Karpas-422 (cell line): ENCODE data around the gene MXRA7. TPM values are rescaled to one million over a fixed set of nuclear protein-coding genes. Genes with fewer than 3 reads are reported as not detected.
"Not testable (repeated sequence)": the region's sequence is repeated elsewhere in the genome, so short reads cannot be mapped to it uniquely, and the experiment has no call there.

Source experiments
- DNase-seq: peaks from one replicate; pipeline ENCODE4 v3.0.0-alpha.2; 2015
- H2AFZ ChIP-seq: fragments of 200-600 bp; sonication (generic); 2 replicates; pipeline ENCODE4 v1.6.1; 2014; ENCODE audit warnings: antibody characterized with exemption, low read length, mixed read lengths
- H3K27ac ChIP-seq: fragments of 200-600 bp; sonication (generic); 2 replicates; pipeline ENCODE4 v1.5.1; 2014; ENCODE audit warnings: mild to moderate bottlenecking, low read length, moderate library complexity
- H3K27me3 ChIP-seq: fragments of 200-600 bp; sonication (generic); 2 replicates; pipeline ENCODE4 v1.6.1; 2014; ENCODE audit warnings: low read length, mixed read lengths
- H3K36me3 ChIP-seq: fragments of 200-600 bp; sonication (generic); 2 replicates; pipeline ENCODE4 v1.6.1; 2014; ENCODE audit warnings: low read length, mixed read lengths; ENCODE audit not compliant: insufficient read depth
- H3K4me1 ChIP-seq: fragments of 200-600 bp; sonication (generic); 2 replicates; pipeline ENCODE4 v1.6.1; 2014; ENCODE audit warnings: mild to moderate bottlenecking, low read length, mixed read lengths
- H3K4me2 ChIP-seq: fragments of 200-600 bp; sonication (generic); 2 replicates; pipeline ENCODE4 v1.6.1; 2014; ENCODE audit warnings: low read length, low read depth, mild to moderate bottlenecking; ENCODE audit not compliant: poor library complexity, severe bottlenecking
- H3K4me3 ChIP-seq: fragments of 200-600 bp; sonication (generic); 2 replicates; pipeline ENCODE4 v1.5.1; 2014; ENCODE audit warnings: mild to moderate bottlenecking, antibody characterized with exemption, low read length, mixed read lengths
- H3K79me2 ChIP-seq: fragments of 200-600 bp; sonication (generic); 2 replicates; pipeline ENCODE4 v1.6.1; 2014; ENCODE audit warnings: mild to moderate bottlenecking, low read length, mixed read lengths
- H3K9ac ChIP-seq: fragments of 200-600 bp; sonication (generic); 2 replicates; pipeline ENCODE4 v1.6.0; 2014; ENCODE audit warnings: low read length
- H3K9me2 ChIP-seq: fragments of 200-600 bp; sonication (generic), shearing (Covaris generic); replicated peaks from 2 replicates; pipeline ENCODE4 v1.6.0; 2014; ENCODE audit warnings: mild to moderate bottlenecking, low read length, moderate library complexity; ENCODE audit not compliant: insufficient read depth
- H3K9me3 ChIP-seq: fragments of 300-700, 200-600 bp; sonication (generic); 2 replicates; pipeline ENCODE4 v1.6.1; 2014; ENCODE audit warnings: low read length, mixed read lengths
- H4K20me1 ChIP-seq: fragments of 200-600 bp; sonication (generic); 2 replicates; pipeline ENCODE4 v1.6.1; 2014; ENCODE audit warnings: mild to moderate bottlenecking, antibody characterized with exemption, low read length, low read depth; ENCODE audit not compliant: insufficient read depth
- total RNA-seq: library from RNA; depleted of rRNA; stranded (reverse); fragments of >200 nt; shearing (Covaris generic); gene quantifications from 2 replicates; pipeline ENCODE4 v1.2.3, GENCODE V29; 2014; ENCODE audit warnings: low replicate concordance

MXRA7 gene
- total RNA-seq, 1 experiment from 2014 or later = 0.45 TPM

- Histone ChIP-seq H2AFZ (no peak overlapping the region), H3K4me2 (no peak overlapping the region), H3K27ac (no peak overlapping the region), H4K20me1 (no peaks in the 10 kb centered on the region), H3K9me3 (no peaks in the 10 kb centered on the region), H3K4me3 (no peak overlapping the region), H3K36me3 (no peaks in the 10 kb centered on the region), H3K9ac (no peak overlapping the region), H3K79me2 (no peaks in the 10 kb centered on the region), H3K9me2 (no peaks in the 10 kb centered on the region), H3K27me3 (no peaks in the 10 kb centered on the region), H3K4me1 (peaks cover 4% of the 10 kb centered on the region; the same call in 1 of the 2 replicates)
- DNase-seq = no peak
Measured at GRCh38 chr17:76700617-76701470, 9.9 kb downstream of the MXRA7 start.

DNA sequence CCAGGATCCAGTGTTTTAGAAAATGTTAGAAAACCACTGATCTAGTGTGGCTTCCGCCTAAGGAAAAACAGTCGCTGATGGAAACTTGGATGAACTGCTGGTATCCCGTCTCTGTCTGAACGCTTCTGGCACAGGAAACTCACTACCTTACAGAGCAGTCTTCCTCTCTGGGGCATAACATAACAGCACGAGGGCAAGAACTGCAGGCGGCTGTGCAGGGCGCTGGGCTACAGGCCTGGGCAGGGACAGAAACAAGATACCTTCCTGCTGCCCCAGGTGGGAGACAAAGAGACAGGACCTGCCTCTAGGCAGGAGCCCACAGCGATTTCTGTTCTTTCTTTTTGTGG, 10.5 kb downstream of the MXRA7 start:
- no peak overlapping the region for H3K27ac ChIP-seq
- no peaks in the 10 kb centered on the region for H3K79me2 ChIP-seq
- H3K9me3 ChIP-seq = no peaks in the 10 kb centered on the region
- H2AFZ ChIP-seq = no peak overlapping the region
- H4K20me1 ChIP-seq = no peaks in the 10 kb centered on the region
- H3K36me3 ChIP-seq = no peaks in the 10 kb centered on the region
- H3K4me2 ChIP-seq = no peak overlapping the region
- H3K4me3 ChIP-seq = no peak overlapping the region
- no peaks in the 10 kb centered on the region for H3K27me3 ChIP-seq
- H3K9me2 ChIP-seq = no peaks in the 10 kb centered on the region
- DNase-seq = no peak
- H3K9ac ChIP-seq = no peak overlapping the region
- peaks cover 4% of the 10 kb centered on the region; the same call in 1 of the 2 replicates for H3K4me1 ChIP-seq

- H3K36me3 ChIP-seq, H3K79me2 ChIP-seq, H3K4me2 ChIP-seq, H3K27me3 ChIP-seq, DNase-seq, H3K4me3 ChIP-seq, H2AFZ ChIP-seq, H3K27ac ChIP-seq, H3K9me2 ChIP-seq, H3K9me3 ChIP-seq, H3K4me1 ChIP-seq, H3K9ac ChIP-seq, H4K20me1 ChIP-seq: not testable (repeated sequence)
Measured at GRCh38 chr17:76698466-76698977, 12.2 kb downstream of the MXRA7 start.

GRCh38 chr17:76697702-76698465, 12.9 kb downstream of the MXRA7 start:
- Histone ChIP-seq H3K4me2 (no peak overlapping the region), H3K27ac (no peak overlapping the region), H3K9me3 (no peaks in the 10 kb centered on the region), H3K79me2 (no peaks in the 10 kb centered on the region), H4K20me1 (no peaks in the 10 kb centered on the region), H3K36me3 (no peaks in the 10 kb centered on the region), H3K9me2 (no peaks in the 10 kb centered on the region), H3K4me1 (peaks cover 4% of the 10 kb centered on the region; the same call in 1 of the 2 replicates), H3K9ac (no peak overlapping the region), H3K4me3 (no peak overlapping the region), H3K27me3 (no peaks in the 10 kb centered on the region), H2AFZ (no peak overlapping the region)
- no peak for DNase-seq

DNA sequence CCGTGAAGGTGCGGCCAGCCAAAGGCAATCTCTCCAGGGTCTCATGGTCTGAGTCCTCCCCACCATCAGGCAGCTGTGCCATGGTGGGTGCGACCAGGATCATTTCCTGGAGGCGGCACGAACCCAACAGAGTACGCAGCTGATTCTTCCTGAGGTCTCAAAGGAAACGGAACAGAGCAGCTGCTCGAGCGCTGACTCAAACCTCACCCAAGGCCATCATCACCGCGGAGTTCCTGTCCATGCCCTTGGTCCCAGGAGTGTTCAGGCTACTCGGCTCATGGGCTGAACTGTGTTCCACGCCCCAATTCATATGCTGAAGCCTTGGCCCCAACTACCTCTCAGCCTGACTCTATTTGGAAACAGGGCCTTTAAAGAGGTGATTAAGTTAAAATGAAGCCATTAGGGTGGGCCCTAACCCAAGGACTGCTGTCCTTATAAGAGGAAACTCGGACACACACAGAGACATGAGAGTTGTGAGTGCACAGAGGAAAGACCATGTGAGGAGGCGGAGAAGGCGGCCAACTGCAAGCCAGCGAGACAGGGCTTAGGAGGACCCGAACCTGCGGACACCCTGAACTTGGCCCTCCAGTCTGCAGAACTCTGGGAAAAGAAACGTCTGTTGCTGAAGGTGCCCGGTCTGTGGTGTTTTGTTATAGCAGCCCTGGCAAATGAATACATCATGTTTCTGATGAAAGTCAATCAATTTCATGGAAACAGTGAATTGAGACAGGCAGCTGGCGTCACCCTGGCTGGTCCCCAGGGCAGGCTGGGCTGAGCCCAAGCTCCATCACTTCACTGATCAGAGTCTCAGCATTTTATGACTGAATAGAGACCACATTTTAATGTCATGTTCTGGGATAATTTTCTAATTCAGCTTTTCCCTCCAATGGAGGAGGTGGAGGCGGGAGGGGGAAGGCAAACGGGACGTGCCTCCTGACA, 13.7 kb downstream of the MXRA7 start:
- no peaks in the 10 kb centered on the region for H3K79me2 ChIP-seq
- no peak overlapping the region for H3K4me3 ChIP-seq
- H3K4me2 ChIP-seq = no peak overlapping the region
- no peaks in the 10 kb centered on the region for H4K20me1 ChIP-seq
- no peak overlapping the region for H3K9ac ChIP-seq
- H3K27me3 ChIP-seq = no peaks in the 10 kb centered on the region
- H3K27ac ChIP-seq = no peak overlapping the region
- peaks cover 4% of the 10 kb centered on the region; the same call in 1 of the 2 replicates for H3K4me1 ChIP-seq
- H2AFZ ChIP-seq = no peak overlapping the region
- DNase-seq = no peak
- H3K36me3 ChIP-seq = no peaks in the 10 kb centered on the region
- H3K9me2 ChIP-seq = no peaks in the 10 kb centered on the region
- H3K9me3 ChIP-seq = no peaks in the 10 kb centered on the region

DNA sequence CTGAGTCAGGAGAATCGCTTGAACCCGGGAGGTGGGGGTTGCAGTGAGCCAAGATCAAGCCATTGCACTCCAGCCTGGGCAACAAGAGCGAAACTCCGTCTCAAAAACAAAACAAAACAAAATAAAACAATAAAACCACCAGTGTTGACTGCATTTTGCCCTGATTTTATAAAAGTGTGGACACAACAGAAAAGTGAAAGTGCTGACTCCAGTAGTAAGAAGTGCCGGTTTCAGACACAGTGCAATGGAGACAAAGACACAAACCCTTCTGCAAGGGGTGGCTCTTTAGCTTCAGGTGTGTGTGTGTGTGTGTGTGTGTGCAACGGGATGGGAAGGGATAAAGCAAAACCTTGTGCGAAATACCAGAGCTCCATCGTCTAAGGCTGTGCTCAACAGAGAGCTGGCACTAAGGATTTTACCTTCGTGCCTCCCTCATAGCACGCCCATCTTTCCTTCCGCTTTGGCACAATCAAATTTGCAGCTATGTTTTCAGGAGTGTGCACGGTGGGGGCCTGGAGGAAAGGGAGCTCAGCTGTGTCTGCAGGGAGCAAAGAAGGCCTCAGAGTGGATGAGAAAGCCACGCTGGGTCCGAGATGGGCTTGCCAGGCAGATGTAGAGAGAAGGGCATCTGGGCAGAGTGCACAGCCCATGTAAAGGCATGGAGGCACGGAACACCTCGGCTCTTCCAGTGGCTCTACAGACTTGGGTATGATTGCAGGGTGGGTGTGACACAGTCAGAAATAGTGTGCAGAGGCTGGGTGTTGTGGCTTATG, 15.5 kb downstream of the MXRA7 start:
- H3K36me3 ChIP-seq = no peaks in the 10 kb centered on the region
- no peaks in the 10 kb centered on the region for H3K9me2 ChIP-seq
- H3K27ac ChIP-seq = no peak overlapping the region
- H3K4me1 ChIP-seq = peaks cover 4% of the 10 kb centered on the region; the same call in 1 of the 2 replicates
- no peak overlapping the region for H2AFZ ChIP-seq
- H3K9me3 ChIP-seq = no peaks in the 10 kb centered on the region
- no peak for DNase-seq
- H3K9ac ChIP-seq = no peak overlapping the region
- no peaks in the 10 kb centered on the region for H3K79me2 ChIP-seq
- no peaks in the 10 kb centered on the region for H4K20me1 ChIP-seq
- no peaks in the 10 kb centered on the region for H3K27me3 ChIP-seq
- no peak overlapping the region for H3K4me2 ChIP-seq
- no peak overlapping the region for H3K4me3 ChIP-seq

DNA sequence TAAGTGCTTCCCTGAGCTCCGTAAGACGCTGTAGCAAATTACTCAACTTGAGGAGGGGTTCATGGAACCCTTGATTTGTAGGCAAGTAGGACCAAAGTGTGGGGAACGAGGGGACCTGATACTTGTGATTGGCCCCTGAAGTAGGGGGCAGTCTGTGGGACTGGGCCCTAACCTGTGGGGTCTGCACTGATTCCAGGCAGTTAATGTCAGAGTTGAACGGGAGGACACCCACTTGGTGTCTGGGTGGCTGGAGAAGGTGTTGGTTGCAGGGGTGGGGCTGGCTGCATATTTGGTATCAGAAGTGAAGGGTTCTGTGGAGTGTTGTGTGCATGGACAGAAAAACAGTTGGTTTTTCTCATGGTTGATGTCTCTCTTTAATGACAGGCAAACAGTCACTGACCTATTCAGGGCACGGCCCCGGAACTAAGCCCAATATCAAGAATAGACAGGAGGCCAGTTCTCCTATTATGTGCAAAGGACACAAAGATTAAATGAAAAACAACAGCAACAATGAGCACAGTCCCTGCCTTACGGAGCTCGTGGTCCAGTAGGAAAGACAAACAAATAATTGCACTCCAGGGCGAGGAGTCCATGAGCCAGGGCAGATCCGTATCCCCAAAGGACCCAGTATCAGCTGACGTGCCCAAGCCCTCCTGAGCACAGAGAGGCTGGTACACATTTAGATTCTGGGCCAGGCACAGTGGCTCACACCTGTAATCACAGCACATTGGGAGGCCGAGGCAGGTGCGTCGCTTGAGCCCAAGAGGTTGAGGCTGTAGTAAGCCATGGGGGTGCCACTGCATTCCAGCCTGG, 19.2 kb downstream of the MXRA7 start:
- Histone ChIP-seq H3K9me3 (no peaks in the 10 kb centered on the region), H3K9ac (no peak overlapping the region), H3K4me3 (no peak overlapping the region), H3K27me3 (no peaks in the 10 kb centered on the region), H2AFZ (no peak overlapping the region), H3K79me2 (no peaks in the 10 kb centered on the region), H3K27ac (no peak overlapping the region), H3K4me2 (no peak overlapping the region), H3K36me3 (no peaks in the 10 kb centered on the region), H4K20me1 (no peaks in the 10 kb centered on the region), H3K9me2 (no peaks in the 10 kb centered on the region), H3K4me1 (no peaks in the 10 kb centered on the region)
- DNase-seq = no peak
